ENCODE data around the gene KRTAP9-8. TPM values are rescaled to one million over a fixed set of nuclear protein-coding genes. Genes with fewer than 3 reads are reported as not detected.
A peak's percentile ranks its signal among the peaks of the same experiment; 100 is the strongest.
"Not testable (repeated sequence)": the region's sequence is repeated elsewhere in the genome, so short reads cannot be mapped to it uniquely, and the experiment has no call there.

The KRTAP9-8 gene
- total RNA-seq, 2 experiments from 2014 or later = not detected

DNA sequence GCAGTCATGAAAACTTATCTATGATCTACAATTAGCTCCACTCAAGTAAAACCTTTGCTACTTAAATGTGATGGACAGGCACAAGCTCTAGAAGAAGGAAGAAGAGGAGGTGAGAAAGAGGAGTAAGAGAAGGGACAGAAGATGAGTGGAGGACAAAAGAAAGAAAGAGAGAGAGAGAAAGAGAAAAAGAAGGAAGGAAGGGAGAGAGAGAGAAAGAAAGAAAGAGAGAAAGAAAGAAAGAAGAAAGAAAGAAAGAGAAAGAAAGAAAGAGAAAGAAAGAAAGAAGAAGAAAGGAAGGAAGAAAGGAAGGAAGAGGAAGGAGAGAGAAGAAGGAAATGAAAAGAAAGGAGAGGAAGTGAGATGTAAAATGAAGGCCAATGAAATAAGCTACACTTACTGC is 7.7 kb upstream of the KRTAP9-8 start:
- intact Hi-C loops (cut with DNase I, micrococcal nuclease) = no loop called here

DNA sequence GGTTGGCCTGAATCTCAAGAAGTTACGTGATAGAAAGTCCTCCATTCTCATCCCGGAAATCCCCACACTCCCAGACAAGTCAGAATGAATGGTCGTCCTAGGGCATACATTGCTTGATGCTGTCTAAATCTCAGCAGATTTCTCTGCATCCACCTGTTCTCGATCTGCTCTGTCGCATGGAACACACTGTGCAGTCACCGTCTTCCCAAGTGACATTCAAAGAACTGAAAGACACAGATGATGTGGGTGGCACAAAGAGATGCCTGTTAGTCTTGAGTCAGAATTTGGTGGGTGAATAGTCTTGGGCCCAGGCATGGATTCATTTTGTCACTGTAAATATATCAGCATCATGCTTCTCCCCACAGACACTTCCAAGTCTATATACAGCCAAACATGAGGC is 6.1 kb upstream of the KRTAP9-8 start:
- no peaks in the 10 kb centered on the region for H3K9me3 Mint-ChIP-seq (ENCODE audit: low read depth)
- H3K36me3 Mint-ChIP-seq (ENCODE audit: low read depth) = no peaks in the 10 kb centered on the region
- POLR2A ChIA-PET = no interaction called here
- no peak for ATAC-seq
- intact Hi-C loops (cut with DNase I, micrococcal nuclease) = no loop called here
- no peak for DNase-seq
- no peak overlapping the region for H3K27ac Mint-ChIP-seq
- H3K27me3 Mint-ChIP-seq = peaks cover 4% of the 10 kb centered on the region
- H3K4me1 Mint-ChIP-seq = no peaks in the 10 kb centered on the region
- no peak overlapping the region for H3K4me3 Mint-ChIP-seq
- CTCF ChIA-PET = no interaction called here

More for the DNA sequence above, 7.7 kb upstream of the KRTAP9-8 start:
- DNase-seq (no peak), ATAC-seq (no peak)
- Mint-ChIP-seq H3K27me3 (peaks cover 4% of the 10 kb centered on the region), H3K9me3 (ENCODE audit: low read depth) (no peaks in the 10 kb centered on the region), H3K36me3 (ENCODE audit: low read depth) (no peaks in the 10 kb centered on the region), H3K4me3 (no peak overlapping the region), H3K27ac (no peak overlapping the region), H3K4me1 (no peaks in the 10 kb centered on the region)
- ChIA-PET CTCF (no interaction called here), POLR2A (interaction anchor here (0.6 kb wide), 1 partner anchor 93 kb away, joined by 4 read pairs; no protein-coding TSS in a partner anchor)

DNA sequence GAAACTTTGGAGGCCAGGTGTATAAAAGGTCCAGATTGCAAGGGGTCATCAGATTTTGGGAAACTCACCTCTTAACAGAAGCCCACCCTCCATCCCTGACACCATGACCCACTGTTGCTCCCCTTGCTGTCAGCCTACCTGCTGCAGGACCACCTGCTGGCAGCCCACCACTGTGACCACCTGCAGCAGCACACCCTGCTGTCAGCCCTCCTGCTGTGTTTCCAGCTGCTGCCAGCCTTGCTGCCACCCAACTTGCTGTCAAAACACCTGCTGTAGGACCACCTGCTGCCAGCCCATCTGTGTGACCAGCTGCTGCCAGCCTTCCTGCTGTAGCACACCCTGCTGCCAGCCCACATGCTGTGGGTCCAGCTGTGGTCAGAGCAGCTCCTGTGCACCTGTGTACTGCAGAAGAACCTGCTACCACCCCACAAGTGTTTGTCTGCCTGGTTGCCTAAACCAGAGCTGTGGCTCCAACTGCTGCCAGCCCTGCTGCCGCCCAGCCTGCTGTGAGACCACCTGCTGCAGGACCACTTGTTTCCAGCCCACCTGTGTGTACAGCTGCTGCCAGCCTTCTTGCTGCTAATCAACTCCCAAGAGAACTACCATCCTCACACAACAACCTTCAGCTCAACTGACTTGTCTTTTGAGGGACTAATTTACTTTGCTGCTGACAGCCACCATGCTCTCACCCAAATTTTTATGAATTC is 5.2 kb upstream of the KRTAP9-8 start, which contains the start of gene KRTAP9-3:
Gene KRTAP9-3 (plus strand): TSS at position 51 of the 707 bp plus-strand sequence. CDS start 53 bp downstream, at position 104.
- peak within 1 kb of the TSS; percentile 18 for H3K27ac Mint-ChIP-seq
- POLR2A ChIA-PET = not testable (repeated sequence)

DNA sequence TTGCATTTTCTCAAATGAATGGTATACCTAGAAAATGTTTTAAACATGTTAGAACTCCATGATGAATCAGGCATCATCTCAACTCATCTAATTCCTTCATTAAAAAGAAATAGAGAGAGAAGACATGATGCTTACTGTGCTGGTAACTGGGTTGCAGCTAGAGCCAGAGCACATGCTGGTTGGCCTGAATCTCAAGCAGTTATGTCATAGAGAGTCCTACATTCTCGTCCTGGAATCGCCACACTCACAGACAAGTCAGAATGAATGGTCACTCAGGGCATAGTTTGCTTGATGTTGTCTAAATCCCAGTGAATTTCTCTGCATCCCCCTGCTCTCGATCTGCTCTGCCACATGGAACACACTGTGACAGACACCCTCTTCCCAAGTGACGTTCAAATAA is 683 bp upstream of the KRTAP9-8 start:
- H3K9me3 Mint-ChIP-seq (ENCODE audit: low read depth); H3K27ac Mint-ChIP-seq; H3K4me1 Mint-ChIP-seq; H3K27me3 Mint-ChIP-seq; POLR2A ChIA-PET; H3K36me3 Mint-ChIP-seq (ENCODE audit: low read depth); DNase-seq; CTCF ChIA-PET; H3K4me3 Mint-ChIP-seq; intact Hi-C loops (cut with DNase I, micrococcal nuclease); ATAC-seq: not testable (repeated sequence)

More for the DNA sequence above, 5.2 kb upstream of the KRTAP9-8 start, which contains the start of gene KRTAP9-3:
- H3K27me3 Mint-ChIP-seq; H3K36me3 Mint-ChIP-seq (ENCODE audit: low read depth); ATAC-seq; H3K9me3 Mint-ChIP-seq (ENCODE audit: low read depth); H3K4me3 Mint-ChIP-seq; intact Hi-C loops (cut with DNase I, micrococcal nuclease); CTCF ChIA-PET; DNase-seq; H3K4me1 Mint-ChIP-seq: not testable (repeated sequence)

DNA sequence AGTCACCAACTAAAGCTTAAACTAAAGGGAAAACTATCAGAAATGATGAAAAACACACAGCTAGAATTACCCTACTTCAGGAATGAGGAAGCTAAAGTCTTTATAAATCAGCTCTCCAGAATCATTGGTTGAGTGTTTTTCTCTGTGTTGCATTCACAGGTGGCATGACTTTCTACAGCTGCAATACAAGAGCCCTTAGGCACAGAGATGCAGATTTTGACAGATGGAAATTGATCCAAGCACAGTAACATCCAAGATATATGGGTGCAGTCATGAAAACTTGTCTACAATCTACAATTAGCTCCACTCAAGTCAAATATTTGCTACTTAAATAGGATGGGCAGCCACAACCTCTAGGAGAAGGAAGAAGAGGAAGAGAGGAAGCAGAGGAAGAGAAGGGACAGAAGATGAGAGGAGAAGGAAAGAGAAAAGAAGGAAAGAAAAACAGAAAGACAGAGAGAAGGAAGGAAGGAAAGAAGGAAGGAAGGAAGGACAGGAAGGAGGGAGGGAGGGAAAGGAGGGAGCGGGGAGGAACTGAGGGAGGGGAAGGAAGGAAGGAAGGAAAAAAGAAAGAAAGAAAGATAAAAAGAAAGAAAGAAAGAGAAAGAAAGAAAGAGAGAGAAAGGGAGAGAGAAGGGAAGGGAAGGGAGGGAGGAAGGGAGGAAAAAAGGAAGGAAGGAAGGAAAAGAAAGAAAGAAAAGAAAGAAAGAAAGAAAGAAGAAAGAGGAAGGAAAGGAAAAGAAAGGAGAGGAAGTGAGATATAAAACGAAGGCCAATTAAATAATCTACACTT is 9.4 kb downstream of the KRTAP9-8 start:
- H3K4me1 Mint-ChIP-seq; H3K36me3 Mint-ChIP-seq (ENCODE audit: low read depth); CTCF ChIA-PET; H3K4me3 Mint-ChIP-seq; intact Hi-C loops (cut with DNase I, micrococcal nuclease); DNase-seq; H3K27me3 Mint-ChIP-seq; ATAC-seq; H3K9me3 Mint-ChIP-seq (ENCODE audit: low read depth); POLR2A ChIA-PET; H3K27ac Mint-ChIP-seq: not testable (repeated sequence)

DNA sequence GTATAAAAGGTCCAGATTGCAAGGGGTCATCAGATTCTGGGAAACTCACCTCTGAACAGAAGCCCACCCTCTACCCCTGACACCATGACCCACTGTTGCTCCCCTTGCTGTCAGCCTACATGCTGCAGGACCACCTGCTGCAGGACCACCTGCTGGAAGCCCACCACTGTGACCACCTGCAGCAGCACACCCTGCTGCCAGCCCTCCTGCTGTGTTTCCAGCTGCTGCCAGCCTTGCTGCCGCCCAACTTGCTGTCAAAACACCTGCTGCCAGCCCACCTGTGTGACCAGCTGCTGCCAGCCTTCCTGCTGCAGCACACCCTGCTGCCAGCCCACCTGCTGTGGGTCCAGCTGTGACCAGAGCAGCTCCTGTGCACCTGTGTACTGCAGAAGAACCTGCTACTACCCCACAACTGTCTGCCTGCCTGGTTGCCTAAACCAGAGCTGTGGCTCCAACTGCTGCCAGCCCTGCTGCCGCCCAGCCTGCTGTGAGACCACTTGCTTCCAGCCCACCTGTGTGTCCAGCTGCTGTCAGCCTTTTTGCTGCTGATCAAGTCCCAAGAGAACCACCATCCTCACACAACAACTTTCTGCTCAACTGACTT is 11.9 kb downstream of the KRTAP9-8 start, which contains the start of gene KRTAP9-4:
Gene KRTAP9-4 (plus strand): TSS at position 51 of the 604 bp plus-strand sequence. CDS start 34 bp downstream, at position 85.
- intact Hi-C loops (cut with DNase I, micrococcal nuclease); DNase-seq; ATAC-seq; H3K36me3 Mint-ChIP-seq (ENCODE audit: low read depth); H3K4me3 Mint-ChIP-seq; H3K4me1 Mint-ChIP-seq; H3K9me3 Mint-ChIP-seq (ENCODE audit: low read depth); POLR2A ChIA-PET; H3K27ac Mint-ChIP-seq; H3K27me3 Mint-ChIP-seq: not testable (repeated sequence)
- CTCF ChIA-PET = interaction anchor here (1.2 kb wide), 1 partner anchor 72 kb away, joined by 3 read pairs; no protein-coding TSS in a partner anchor

DNA sequence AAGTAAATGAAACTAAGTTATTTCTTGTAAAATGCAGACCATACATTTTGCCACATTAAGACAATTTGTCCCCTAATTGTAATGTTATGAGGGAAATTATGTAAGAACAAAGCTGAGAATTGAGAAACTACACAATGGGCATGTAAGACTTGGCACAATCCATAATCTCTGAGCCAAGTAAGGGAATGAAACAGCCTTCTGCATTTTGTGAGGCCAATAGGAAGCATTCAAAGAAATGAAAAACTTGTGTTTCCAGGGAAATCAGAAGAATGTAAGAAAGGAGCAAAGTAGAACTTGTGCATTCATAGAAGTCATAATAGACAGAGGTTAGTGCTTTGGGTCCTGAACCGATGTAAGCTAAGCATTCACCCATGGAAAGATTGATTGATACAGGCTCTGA is 13.5 kb downstream of the KRTAP9-8 start:
- ATAC-seq (no peak), DNase-seq (no peak)
- H3K4me1 Mint-ChIP-seq = no peaks in the 10 kb centered on the region
- intact Hi-C loops (cut with DNase I, micrococcal nuclease) = no loop called here
- no peaks in the 10 kb centered on the region for H3K27me3 Mint-ChIP-seq
- H3K27ac Mint-ChIP-seq = no peak overlapping the region
- no peaks in the 10 kb centered on the region for H3K36me3 Mint-ChIP-seq (ENCODE audit: low read depth)
- H3K4me3 Mint-ChIP-seq = no peak overlapping the region
- ChIA-PET POLR2A (no interaction called here), CTCF (interaction anchor here (0.7 to 0.9 kb wide), 2 partner anchors 395 to 437 kb away, joined by 3 read pairs; partner anchors contain the start of gene EIF1)
- no peaks in the 10 kb centered on the region for H3K9me3 Mint-ChIP-seq (ENCODE audit: low read depth)

DNA sequence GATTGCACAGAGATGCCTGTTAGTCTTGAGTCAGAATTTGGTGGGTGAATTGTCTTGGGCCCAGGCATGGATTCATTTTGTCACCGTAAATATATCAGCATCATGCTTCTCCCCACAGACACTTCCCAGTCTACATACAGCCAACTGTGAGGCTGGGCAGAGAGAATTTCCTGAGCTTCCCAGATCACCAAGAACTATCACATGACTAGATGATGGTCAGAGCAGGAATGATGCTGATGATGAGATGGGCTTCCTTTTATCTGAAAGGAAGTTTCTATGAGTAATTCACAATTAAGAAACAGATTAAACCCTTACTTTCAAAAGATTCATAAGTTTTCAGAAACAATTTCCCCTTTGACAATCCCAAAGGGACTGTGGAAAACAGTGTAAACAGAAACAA is 17.1 kb downstream of the KRTAP9-8 start:
- no peak overlapping the region for H3K27ac Mint-ChIP-seq
- DNase-seq = no peak
- POLR2A ChIA-PET = no interaction called here
- ATAC-seq = no peak
- H3K36me3 Mint-ChIP-seq (ENCODE audit: low read depth) = no peaks in the 10 kb centered on the region
- H3K27me3 Mint-ChIP-seq = peaks cover 4% of the 10 kb centered on the region
- no peak overlapping the region for H3K4me3 Mint-ChIP-seq
- intact Hi-C loops (cut with DNase I, micrococcal nuclease) = no loop called here
- H3K4me1 Mint-ChIP-seq = no peaks in the 10 kb centered on the region
- CTCF ChIA-PET = no interaction called here
- H3K9me3 Mint-ChIP-seq (ENCODE audit: low read depth) = no peaks in the 10 kb centered on the region

DNA sequence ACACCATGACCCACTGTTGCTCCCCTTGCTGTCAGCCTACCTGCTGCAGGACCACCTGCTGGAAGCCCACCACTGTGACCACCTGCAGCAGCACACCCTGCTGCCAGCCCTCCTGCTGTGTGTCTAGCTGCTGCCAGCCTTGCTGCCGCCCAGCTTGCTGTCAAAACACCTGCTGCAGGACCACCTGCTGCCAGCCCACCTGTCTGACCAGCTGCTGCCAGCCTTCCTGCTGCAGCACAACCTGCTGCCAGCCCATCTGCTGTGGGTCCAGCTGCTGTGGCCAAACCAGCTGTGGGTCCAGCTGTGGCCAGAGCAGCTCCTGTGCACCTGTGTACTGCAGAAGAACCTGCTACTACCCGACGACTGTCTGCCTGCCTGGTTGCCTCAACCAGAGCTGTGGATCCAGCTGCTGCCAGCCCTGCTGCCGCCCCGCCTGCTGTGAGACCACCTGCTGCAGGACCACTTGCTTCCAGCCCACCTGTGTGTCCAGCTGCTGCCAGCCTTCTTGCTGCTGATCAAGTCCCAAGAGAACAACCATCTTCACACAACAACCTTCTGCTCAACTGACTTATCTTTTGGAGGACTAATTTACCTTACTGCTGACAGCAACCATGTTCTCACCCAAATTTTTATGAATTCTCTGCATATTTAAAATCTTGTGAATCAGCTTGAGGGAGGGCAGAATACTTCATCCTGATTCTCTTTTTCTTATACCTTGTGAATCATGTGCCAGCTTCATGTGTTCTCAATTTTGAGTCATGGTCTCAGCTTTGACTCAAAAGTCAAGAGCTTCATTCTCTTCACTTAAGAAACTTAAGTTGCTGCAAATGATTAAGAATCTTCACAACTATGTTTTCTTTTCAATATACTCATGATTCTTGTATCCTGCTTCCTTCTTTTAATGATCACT is 17.8 kb downstream of the KRTAP9-8 start, which contains the start of gene KRTAP9-9:
Gene KRTAP9-9 (plus strand): TSS at position 4 of the 910 bp plus-strand sequence.
- H3K36me3 Mint-ChIP-seq (ENCODE audit: low read depth); DNase-seq; intact Hi-C loops (cut with DNase I, micrococcal nuclease); POLR2A ChIA-PET; ATAC-seq; CTCF ChIA-PET; H3K9me3 Mint-ChIP-seq (ENCODE audit: low read depth); H3K4me1 Mint-ChIP-seq; H3K27me3 Mint-ChIP-seq; H3K27ac Mint-ChIP-seq; H3K4me3 Mint-ChIP-seq: not testable (repeated sequence)

DNA sequence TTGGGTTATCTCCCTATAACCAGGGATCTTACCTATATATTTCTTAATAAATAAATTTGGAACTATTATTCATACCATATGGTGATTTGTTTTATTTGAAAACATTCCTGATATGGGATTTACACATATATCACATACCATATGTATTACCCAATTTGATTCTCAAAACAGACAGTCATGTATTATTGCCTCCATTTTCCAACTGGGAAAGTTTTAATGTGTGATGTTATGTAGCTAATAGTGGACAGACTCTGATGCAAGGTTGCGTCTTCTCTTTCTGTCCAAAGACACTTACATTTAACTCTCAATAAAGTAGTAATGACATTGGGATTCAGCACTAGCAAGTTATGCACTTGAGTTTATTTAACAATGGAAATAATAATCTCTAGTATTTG is 18.5 kb downstream of the KRTAP9-8 start:
- DNase-seq (no peak), ATAC-seq (no peak)
- no peaks in the 10 kb centered on the region for H3K9me3 Mint-ChIP-seq (ENCODE audit: low read depth)
- intact Hi-C loops (cut with DNase I, micrococcal nuclease) = no loop called here
- H3K27ac Mint-ChIP-seq = no peak overlapping the region
- H3K4me3 Mint-ChIP-seq = no peak overlapping the region
- ChIA-PET POLR2A (no interaction called here), CTCF (no interaction called here)
- peaks cover 13% of the 10 kb centered on the region for H3K4me1 Mint-ChIP-seq
- peaks cover 4% of the 10 kb centered on the region for H3K27me3 Mint-ChIP-seq
- H3K36me3 Mint-ChIP-seq (ENCODE audit: low read depth) = no peaks in the 10 kb centered on the region

DNA sequence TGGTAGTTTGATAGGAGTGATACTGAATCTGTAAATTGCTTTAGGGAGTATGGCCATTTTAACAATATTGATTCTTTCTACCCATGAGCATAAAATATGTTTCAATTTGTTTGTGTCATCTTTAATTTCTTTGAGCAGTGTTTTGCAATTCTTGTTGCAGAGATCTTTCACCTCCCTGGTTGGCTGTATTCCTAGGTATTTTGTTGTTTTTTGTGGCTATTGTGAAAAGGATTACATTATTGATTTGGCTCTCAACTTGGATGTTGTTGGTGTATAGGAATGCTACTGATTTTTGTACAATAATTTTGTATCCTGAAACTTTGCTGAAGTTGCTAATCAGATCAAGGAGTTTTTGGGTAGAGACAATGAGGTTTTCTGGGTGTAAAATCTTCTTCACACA is 20.6 kb downstream of the KRTAP9-8 start:
- Mint-ChIP-seq H3K36me3 (ENCODE audit: low read depth) (no peaks in the 10 kb centered on the region), H3K4me3 (no peak overlapping the region), H3K27ac (no peak overlapping the region), H3K9me3 (ENCODE audit: low read depth) (no peaks in the 10 kb centered on the region), H3K27me3 (peaks cover 4% of the 10 kb centered on the region), H3K4me1 (peaks cover 16% of the 10 kb centered on the region)
- DNase-seq (no peak), ATAC-seq (no peak)
- CTCF ChIA-PET = no interaction called here
- POLR2A ChIA-PET = no interaction called here
- intact Hi-C loops (cut with DNase I, micrococcal nuclease) = no loop called here
